ENCODE data around the gene ACTR3C.

GRCh38 chr7:150338166-150338829, 15.0 kb upstream of the ACTR3C start:
- no peak for TF ChIP-seq POLR2A (IDR thresholded peaks at IDR 0.05; ENCODE audit: low read depth, low read length)
- TF ChIP-seq TAF1 (IDR thresholded peaks at IDR 0.05; ENCODE audit: borderline replicate concordance, low read depth, low read length): no peak
- no peak for TF ChIP-seq POLR2AphosphoS5 (IDR thresholded peaks at IDR 0.05; ENCODE audit: low read depth, low read length)

Measured in GM12892 (cell line).